Measurements from ENCODE around the gene CFAP157.

- TF ChIP-seq RARG (CRISPR knock-in tag; IDR thresholded peaks at IDR 0.05; ENCODE audit: low read depth) (no peak), SALL2 (CRISPR knock-in tag; IDR thresholded peaks at IDR 0.05) (no peak), HNRNPL (IDR thresholded peaks at IDR 0.05; ENCODE audit: low read depth, low read length) (no peak), SMAD1 (CRISPR knock-in tag; IDR thresholded peaks at IDR 0.05; ENCODE audit: borderline replicate concordance, low read depth) (no peak), ZBTB26 (CRISPR knock-in tag; IDR thresholded peaks at IDR 0.05; ENCODE audit: borderline replicate concordance) (no peak), ZNF367 (CRISPR knock-in tag; IDR thresholded peaks at IDR 0.05; ENCODE audit: borderline replicate concordance) (no peak), CTCF (CRISPR knock-in tag; IDR thresholded peaks at IDR 0.05) (no peak), EP300 (IDR thresholded peaks at IDR 0.05; ENCODE audit: low read depth in 2 of 2, low read length in 2 of 2) (no peak), EP300 (CRISPR knock-in tag; IDR thresholded peaks at IDR 0.05; ENCODE audit: borderline replicate concordance) (no peak), ZNF260 (CRISPR knock-in tag; IDR thresholded peaks at IDR 0.05; ENCODE audit: borderline replicate concordance, low read depth) (no peak), ZNF280B (CRISPR knock-in tag; IDR thresholded peaks at IDR 0.05; ENCODE audit: borderline replicate concordance) (no peak)
These were observed 13.1 kb upstream of the CFAP157 start for GRCh38 chr9:127693697-127694096.
